ENCODE measurements around the gene EIF1B.
"Not testable (repeated sequence)": the region's sequence is repeated elsewhere in the genome, so short reads cannot be mapped to it uniquely, and the experiment has no call there.

EIF1B gene

GRCh38 chr3:40309418-40309924 is at the start of gene EIF1B:
Gene EIF1B (plus strand): TSS chr3:40309707. CDS start chr3:40309942, 235 bp downstream.
- peak; percentile 97 for DNase-seq (ENCODE audit: low read depth)

DNA sequence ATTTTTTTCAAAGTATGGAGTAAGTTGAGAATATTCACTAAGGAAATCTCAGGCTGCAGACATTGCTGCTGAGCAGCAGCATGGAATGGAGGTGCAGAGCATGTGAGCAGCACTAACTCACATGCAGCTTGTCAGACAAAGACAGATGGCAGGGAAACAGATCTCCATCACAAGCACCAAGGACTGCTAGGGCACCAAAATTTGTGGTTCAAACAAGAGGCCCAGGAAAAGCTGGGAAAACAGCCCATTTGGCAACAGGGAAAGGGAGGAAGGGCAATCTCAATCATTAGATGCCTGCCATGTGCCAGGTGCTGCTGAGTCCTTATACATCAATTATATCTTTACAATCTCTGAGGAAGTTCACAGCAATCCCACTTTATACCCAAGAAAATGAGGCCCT is 47.2 kb upstream of the EIF1B start:
- no peak for DNase-seq (ENCODE audit: low read depth)

GRCh38 chr3:40264451-40264850 is 45.1 kb upstream of the EIF1B start:
- no peak for DNase-seq (ENCODE audit: low read depth)

- no peak for DNase-seq (ENCODE audit: low read depth)
Measured at GRCh38 chr3:40265181-40265580, 44.3 kb upstream of the EIF1B start.

GRCh38 chr3:40267937-40268724 is 41.4 kb upstream of the EIF1B start:
- DNase-seq (ENCODE audit: low read depth): peak; percentile 77

- no peak for DNase-seq (ENCODE audit: low read depth)
Measured at GRCh38 chr3:40268802-40269524, 40.5 kb upstream of the EIF1B start.

DNA sequence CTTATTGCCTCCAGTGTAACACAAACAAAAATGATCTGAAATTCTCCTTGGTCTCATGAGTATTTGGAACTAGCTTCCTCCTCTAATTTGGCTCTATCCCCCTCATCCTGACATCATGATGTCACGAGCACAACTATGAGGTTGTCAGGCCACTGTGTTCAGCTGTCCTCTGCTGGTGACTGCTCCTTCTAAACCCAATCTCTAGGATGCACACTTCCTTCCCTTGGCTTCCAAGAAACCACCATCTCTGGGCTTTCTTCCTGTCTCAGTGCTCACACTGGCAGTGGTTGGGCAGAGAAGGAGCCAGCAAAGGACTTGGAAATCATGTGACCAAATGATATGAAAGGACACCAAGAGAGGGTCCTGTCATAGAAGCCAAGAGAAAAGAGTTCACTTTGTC is 30.7 kb upstream of the EIF1B start:
- no peak for DNase-seq (ENCODE audit: low read depth)

GRCh38 chr3:40281995-40282394 is 27.5 kb upstream of the EIF1B start:
- no peak for DNase-seq (ENCODE audit: low read depth)

- DNase-seq (ENCODE audit: low read depth): not testable (repeated sequence)
Measured at GRCh38 chr3:40283057-40283456, 26.4 kb upstream of the EIF1B start.

GRCh38 chr3:40287248-40287647 is 22.3 kb upstream of the EIF1B start:
- no peak for DNase-seq (ENCODE audit: low read depth)

- DNase-seq (ENCODE audit: low read depth): no peak
Measured at GRCh38 chr3:40290396-40290795, 19.1 kb upstream of the EIF1B start.

DNA sequence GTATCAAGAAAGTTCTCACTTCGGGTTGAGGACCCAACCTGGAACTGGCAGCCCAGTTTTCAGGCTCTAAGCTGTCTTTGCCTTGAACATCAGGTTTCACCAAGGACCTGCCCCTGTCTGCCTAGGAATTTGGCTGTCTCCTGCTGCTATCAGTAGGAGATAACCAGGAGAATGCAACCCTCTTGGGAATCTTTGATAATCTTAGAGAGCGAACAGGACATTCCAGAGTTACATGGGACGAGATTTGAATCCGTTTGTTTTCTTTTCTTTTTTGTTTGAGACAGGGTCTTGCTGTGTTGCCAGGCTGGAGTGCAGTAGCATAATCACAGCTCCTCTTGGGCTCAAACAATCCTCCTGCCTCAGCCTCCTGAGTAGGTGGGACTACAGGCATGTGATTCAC is 18.0 kb upstream of the EIF1B start:
- DNase-seq (ENCODE audit: low read depth): no peak

DNA sequence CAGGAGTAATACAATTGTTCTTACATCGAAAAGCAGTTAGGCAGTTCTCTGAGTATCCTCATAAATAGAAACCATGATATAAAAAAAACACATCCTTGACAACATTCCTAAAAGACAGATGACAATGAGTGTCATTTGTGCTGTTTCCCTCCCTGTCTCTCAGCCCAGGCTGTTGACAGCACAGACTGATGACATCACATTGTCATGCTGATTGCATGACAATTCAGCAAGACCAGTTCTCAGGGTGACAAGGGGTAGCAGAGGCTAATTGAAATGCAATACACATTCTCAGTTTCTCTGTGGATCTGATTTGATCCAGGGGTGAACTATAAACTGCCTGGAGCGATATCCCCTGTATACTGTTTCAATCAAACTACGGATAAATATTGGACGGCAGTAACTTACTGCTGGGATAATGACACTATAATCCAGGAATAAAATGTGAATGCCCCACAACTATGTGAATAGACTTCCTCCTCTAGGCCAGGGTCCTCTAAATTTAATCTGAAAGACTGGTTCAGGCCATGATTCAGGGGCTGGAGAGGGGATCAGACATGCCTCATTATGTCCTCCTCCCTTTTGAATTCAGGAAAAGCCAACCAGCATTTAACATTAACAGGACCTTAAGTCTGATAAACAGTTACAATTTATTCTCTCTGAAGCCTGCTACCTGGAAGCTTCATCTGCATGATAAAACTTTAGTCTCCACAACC is 16.7 kb upstream of the EIF1B start:
- DNase-seq (ENCODE audit: low read depth): no peak

GRCh38 chr3:40294434-40294833 is 15.1 kb upstream of the EIF1B start:
- DNase-seq (ENCODE audit: low read depth): no peak

DNA sequence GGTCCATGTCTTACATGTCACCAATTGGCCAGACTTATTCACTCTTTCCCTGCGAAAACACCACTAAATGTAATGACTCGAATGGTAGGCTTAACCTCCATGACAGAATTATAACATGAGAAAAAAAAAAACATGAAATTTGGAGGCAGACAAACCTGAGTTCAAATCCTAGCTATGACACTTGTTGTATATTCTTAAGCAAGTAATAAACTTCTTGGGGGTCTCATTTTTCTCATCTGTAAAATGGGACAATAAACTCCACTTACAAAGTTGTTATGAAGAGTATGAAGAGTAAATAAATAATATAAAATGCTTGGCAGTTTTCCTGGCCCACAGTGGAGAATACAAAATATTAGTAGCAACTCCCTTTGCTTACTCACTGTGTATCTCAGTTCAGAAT is 11.4 kb upstream of the EIF1B start:
- DNase-seq (ENCODE audit: low read depth): no peak

DNA sequence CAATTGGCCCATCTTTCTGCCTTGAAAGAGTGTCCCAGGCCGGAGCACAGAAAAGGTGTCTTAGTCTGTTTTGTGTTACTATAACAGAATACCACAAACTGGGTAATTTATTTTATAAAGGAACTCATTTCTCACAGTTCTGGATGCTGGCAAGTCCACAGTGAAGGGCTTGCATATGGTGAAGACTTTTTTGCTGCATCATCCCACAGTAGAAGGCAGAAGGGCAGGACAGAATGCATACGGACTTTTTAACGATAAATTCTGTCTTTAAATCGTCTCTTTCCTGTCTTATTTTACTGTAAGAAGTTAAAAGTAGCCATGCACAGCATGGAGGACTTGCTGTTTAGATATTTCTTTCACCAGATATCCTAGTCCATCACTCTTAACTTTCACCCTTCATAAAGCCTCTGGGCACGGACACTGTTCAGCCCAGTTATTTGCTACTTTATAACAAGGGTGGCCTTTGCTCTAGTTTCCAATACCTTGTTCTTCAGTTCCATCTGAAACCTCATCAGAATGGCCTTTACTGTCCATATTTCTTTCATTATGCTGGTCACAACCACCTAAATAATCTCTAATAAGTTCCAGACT is 10.3 kb upstream of the EIF1B start:
- DNase-seq (ENCODE audit: low read depth): no peak

- peak; percentile 89 for DNase-seq (ENCODE audit: low read depth)
Measured at GRCh38 chr3:40299721-40300335, 9.7 kb upstream of the EIF1B start.

DNA sequence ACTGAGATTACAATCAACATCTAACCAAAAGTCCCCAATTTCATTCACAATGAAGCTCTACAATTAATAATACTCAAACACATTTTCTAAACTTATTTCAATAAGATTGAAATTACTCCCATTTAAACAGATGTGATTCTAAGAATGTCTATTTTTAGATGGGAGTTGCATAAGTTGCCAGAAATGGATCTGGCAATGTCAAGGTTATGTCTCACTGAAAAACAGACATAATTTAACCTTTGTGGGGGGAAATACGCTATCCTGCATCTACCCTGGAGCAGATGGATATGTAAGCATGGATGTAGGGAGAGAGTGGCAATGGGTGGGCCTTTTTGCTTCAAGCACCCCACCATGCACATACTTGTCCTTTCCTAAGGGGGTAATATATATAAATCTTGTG is 6.7 kb upstream of the EIF1B start:
- no peak for DNase-seq (ENCODE audit: low read depth)

DNA sequence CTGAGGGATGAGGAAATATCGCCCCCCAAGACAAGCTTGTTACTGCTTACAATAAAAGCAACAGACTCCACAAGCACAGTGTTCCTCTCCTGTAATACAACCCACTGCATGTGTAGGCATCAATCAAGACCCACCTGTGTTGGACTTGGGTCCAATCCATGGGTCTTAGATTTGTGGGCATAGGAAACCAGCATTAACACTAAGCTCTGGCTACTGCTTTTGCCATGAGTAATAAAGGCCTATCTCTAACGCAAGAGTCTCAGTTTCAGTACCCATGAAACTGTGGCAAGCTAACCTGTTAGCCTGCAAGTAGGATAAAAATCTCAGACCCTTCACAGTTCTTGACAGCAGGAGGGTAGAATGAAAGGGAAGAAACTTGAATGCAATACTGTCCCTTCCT is 5.2 kb upstream of the EIF1B start:
- DNase-seq (ENCODE audit: low read depth): no peak

- DNase-seq (ENCODE audit: low read depth): no peak
Measured at GRCh38 chr3:40306336-40306735, 3.2 kb upstream of the EIF1B start.

DNA sequence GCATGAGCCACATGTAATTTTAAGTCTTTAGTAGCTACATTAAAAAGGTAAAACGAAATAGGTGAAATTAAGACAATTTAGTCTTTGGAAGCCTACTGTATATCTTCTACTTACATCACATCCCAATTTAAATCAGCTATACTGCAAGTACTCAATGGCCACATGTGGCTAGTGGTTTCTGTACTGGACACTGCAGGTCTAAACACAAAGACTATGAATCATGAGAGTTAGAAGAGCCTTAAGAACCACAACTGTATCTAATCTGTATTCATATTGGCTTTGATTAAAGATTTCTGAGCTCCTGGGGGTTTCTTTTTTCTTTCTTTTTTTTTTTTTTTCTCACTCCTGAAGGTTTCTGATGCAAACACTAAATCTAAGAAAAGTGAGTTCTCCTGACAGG is 2.3 kb upstream of the EIF1B start:
- DNase-seq (ENCODE audit: low read depth): no peak
